Keratinocyte (primary cell): ENCODE measurements around the gene FOXA1. TPM values are rescaled to one million over a fixed set of nuclear protein-coding genes. Genes with fewer than 3 reads are reported as not detected.
A peak's percentile ranks its signal among the peaks of the same experiment; 100 is the strongest.

Experiments
- DNase-seq: peaks from one replicate; pipeline ENCODE4 v3.0.0-alpha.2; 2011; ENCODE audit warnings: low read depth, missing footprints, low spot score
- FAIRE-seq: peaks from 2 replicates; lab custom pipeline; 2011; peaks lifted over from hg19 to GRCh38; lab: Jason Lieb, UNC
- H2AFZ ChIP-seq: 2 replicates; pipeline ENCODE4 v1.6.0; 2012; ENCODE audit warnings: low read length, control low read depth, inconsistent platforms; ENCODE audit not compliant: control insufficient read depth
- H3K27ac ChIP-seq: 2 replicates; pipeline ENCODE4 v1.5.1; 2011; ENCODE audit warnings: low read length; ENCODE audit not compliant: control insufficient read depth, insufficient read depth
- H3K27me3 ChIP-seq: 3 replicates; pipeline ENCODE4 v1.6.0; 2011; ENCODE audit warnings: low read length; ENCODE audit not compliant: control insufficient read depth, insufficient read depth; ENCODE audit errors: extremely low read depth
- H3K36me3 ChIP-seq, 2 experiments: 2 replicates in 1 of 2; 3 replicates in 1 of 2; pipeline ENCODE4 v1.5.1; 2011; ENCODE audit warnings: low read length in 2 of 2, mild to moderate bottlenecking in 1 of 2; ENCODE audit not compliant: control insufficient read depth in 2 of 2, insufficient read depth in 2 of 2; ENCODE audit errors: extremely low read depth in 1 of 2
- H3K4me1 ChIP-seq: 3 replicates; pipeline ENCODE4 v1.5.1; 2011; ENCODE audit warnings: low read length; ENCODE audit not compliant: control insufficient read depth, insufficient read depth; ENCODE audit errors: extremely low read depth
- H3K4me2 ChIP-seq: 3 replicates; pipeline ENCODE4 v1.6.0; 2011; ENCODE audit warnings: low read depth, low read length; ENCODE audit not compliant: control insufficient read depth, insufficient read depth; ENCODE audit errors: extremely low read depth
- H3K4me3 ChIP-seq, 3 experiments: fragments of 200-600 bp in 1 of 3; sonication (generic) in 1 of 3; 2 replicates in 2 of 3; 3 replicates in 1 of 3; pipeline ENCODE4 v1.5.1; 2011 to 2016; ENCODE audit warnings: low read length in 3 of 3, mild to moderate bottlenecking in 3 of 3, control low read depth in 2 of 3, inconsistent platforms in 1 of 3, low read depth in 1 of 3, mixed read lengths in 1 of 3, mixed run types in 1 of 3, moderate library complexity in 1 of 3; ENCODE audit not compliant: control insufficient read depth in 2 of 3, insufficient read depth in 2 of 3; ENCODE audit errors: extremely low read depth in 1 of 3
- H3K79me2 ChIP-seq: 2 replicates; pipeline ENCODE4 v1.6.0; 2012; ENCODE audit warnings: low read length; ENCODE audit not compliant: control insufficient read depth, insufficient read depth
- H3K9ac ChIP-seq: 3 replicates; pipeline ENCODE4 v1.6.0; 2011; ENCODE audit warnings: low read length; ENCODE audit not compliant: control insufficient read depth, insufficient read depth; ENCODE audit errors: extremely low read depth
- H3K9me1 ChIP-seq: 3 replicates; pipeline ENCODE4 v1.6.0; 2011; ENCODE audit warnings: low read length; ENCODE audit not compliant: control insufficient read depth, insufficient read depth; ENCODE audit errors: extremely low read depth
- H3K9me3 ChIP-seq: 2 replicates; pipeline ENCODE4 v1.5.1; 2012; ENCODE audit warnings: low read depth, low read length; ENCODE audit not compliant: control insufficient read depth
- H4K20me1 ChIP-seq: 3 replicates; pipeline ENCODE4 v1.6.0; 2011; ENCODE audit warnings: low read length; ENCODE audit not compliant: control insufficient read depth, insufficient read depth; ENCODE audit errors: extremely low read depth
- EZH2 ChIP-seq: IDR thresholded peaks from one replicate; pipeline ENCODE4 v1.6.1; 2012; ENCODE audit warnings: inconsistent platforms, mild to moderate bottlenecking, low read length, moderate library complexity
- dilution Hi-C: fragments of 300-500 bp; cut with MboI; formaldehyde crosslinking; loops from one replicate; pipeline ENCODE4 v1.7.0; 2020; ENCODE audit warnings: low sequenced_read_pairs; ENCODE audit not compliant: extremely low pct_ligation_motif_present
- polyA plus RNA-seq, 5 experiments: library from polyadenylated mRNA; depleted of rRNA in 3 of 5; stranded (reverse) in 3 of 5; stranded (forward) in 1 of 5; unstranded in 1 of 5; fragments of >200 nt; gene quantifications; 1 replicate in 1 of 5; 2 replicates in 3 of 5; 3 replicates in 1 of 5; pipeline versions ENCODE4 v1.2.1 to v1.2.3, GENCODE V29; 2011 to 2012; ENCODE audit warnings: missing spikeins in 2 of 5, low read depth in 1 of 5, low replicate concordance in 1 of 5
- TF ChIP-seq, protein P1 (sequence below), 3 experiments: IDR thresholded peaks in 1 of 3; conservative IDR thresholded peaks in 1 of 3; optimal IDR thresholded peaks in 1 of 3; 2 replicates in 2 of 3; 3 replicates in 1 of 3; pipeline versions ENCODE3 to v1.5.1; 2011; ENCODE audit warnings: low read length in 3 of 3, mild to moderate bottlenecking in 3 of 3, moderate library complexity in 2 of 3, control low read depth in 1 of 3, inconsistent platforms in 1 of 3; ENCODE audit not compliant: insufficient read depth in 2 of 3; ENCODE audit errors: extremely low read depth in 1 of 3

Gene FOXA1
- polyA plus RNA-seq, 1 donor (not counting 4 experiments of a cell fraction or from before 2014, with no cell fraction given), result 0.85 TPM

DNA sequence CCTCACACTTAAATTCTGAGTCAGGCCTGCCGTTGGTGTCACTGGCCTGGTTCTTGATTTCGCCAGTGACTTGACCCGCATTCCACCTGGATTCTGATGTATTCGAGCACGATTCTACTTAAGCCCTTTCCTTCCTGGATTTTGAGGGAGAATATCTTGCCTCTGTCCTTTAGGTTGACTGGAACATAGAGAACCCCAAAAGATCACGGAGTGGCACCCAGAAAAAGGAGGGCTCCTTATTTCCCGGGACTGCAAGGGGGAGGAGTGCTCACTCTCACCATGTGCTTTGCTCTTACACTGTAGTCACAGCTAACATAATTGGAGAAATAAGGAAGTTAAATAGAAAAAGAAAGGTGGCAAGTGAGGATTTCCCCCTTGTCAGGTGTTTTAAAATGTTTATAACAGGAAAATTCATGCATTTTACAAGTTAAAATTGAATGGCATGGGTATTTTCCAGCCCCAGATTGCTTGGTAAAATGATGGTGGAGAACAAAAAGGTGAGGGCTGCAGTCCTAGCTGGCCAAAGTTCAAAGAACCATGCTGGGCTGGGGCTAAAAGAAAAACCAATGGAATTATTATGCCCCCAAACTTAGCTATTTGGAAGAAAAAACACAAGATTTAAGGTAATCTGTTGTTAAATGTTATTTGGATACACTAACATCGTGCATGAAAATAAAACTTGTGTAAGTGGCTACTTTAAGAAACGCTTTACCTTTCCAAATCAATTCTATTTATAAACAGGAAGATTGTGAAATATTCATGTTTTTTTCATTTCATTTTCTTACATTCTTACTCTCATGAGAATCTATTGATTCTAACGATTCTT is 8.9 kb downstream of the FOXA1 start:
- Histone ChIP-seq H3K9me1 (no peaks in the 10 kb centered on the region), H3K27ac (no peak overlapping the region), H3K9me3 (no peaks in the 10 kb centered on the region), H3K4me1 (peaks cover 3% of the 10 kb centered on the region), H2AFZ (no peak overlapping the region), H3K9ac (no peak overlapping the region), H3K36me3 (no peaks in the 10 kb centered on the region), H3K79me2 (no peaks in the 10 kb centered on the region), H3K4me3 (no peak overlapping the region), H4K20me1 (peaks cover 9% of the 10 kb centered on the region), H3K27me3 (peaks cover 74% of the 10 kb centered on the region), H3K4me2 (no peak overlapping the region)
- dilution Hi-C loops, result no loop called here
- TF ChIP-seq EZH2, result no peak
- TF ChIP-seq, protein P1, sequence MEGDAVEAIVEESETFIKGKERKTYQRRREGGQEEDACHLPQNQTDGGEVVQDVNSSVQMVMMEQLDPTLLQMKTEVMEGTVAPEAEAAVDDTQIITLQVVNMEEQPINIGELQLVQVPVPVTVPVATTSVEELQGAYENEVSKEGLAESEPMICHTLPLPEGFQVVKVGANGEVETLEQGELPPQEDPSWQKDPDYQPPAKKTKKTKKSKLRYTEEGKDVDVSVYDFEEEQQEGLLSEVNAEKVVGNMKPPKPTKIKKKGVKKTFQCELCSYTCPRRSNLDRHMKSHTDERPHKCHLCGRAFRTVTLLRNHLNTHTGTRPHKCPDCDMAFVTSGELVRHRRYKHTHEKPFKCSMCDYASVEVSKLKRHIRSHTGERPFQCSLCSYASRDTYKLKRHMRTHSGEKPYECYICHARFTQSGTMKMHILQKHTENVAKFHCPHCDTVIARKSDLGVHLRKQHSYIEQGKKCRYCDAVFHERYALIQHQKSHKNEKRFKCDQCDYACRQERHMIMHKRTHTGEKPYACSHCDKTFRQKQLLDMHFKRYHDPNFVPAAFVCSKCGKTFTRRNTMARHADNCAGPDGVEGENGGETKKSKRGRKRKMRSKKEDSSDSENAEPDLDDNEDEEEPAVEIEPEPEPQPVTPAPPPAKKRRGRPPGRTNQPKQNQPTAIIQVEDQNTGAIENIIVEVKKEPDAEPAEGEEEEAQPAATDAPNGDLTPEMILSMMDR (optimal IDR thresholded peaks at IDR 0.05 in 1 of 3, IDR thresholded peaks at IDR 0.05 in 1 of 3, conservative IDR thresholded peaks at IDR 0.05 in 1 of 3; ENCODE audit: extremely low read depth in 1 of 3, insufficient read depth in 2 of 3, low read length in 3 of 3), result no peak
- no peak for DNase-seq
- FAIRE-seq, result no peak

GRCh38 chr14:37585101-37585511 is 9.9 kb downstream of the FOXA1 start:
- H3K27ac ChIP-seq, result no peak overlapping the region
- peaks cover 65% of the 10 kb centered on the region for H3K27me3 ChIP-seq
- no peak overlapping the region for H2AFZ ChIP-seq
- peaks cover 9% of the 10 kb centered on the region for H4K20me1 ChIP-seq
- no peaks in the 10 kb centered on the region for H3K9me1 ChIP-seq
- no peak for DNase-seq
- peak; percentile 84 for TF ChIP-seq EZH2
- TF ChIP-seq, protein P1 (optimal IDR thresholded peaks at IDR 0.05 in 1 of 3, IDR thresholded peaks at IDR 0.05 in 1 of 3, conservative IDR thresholded peaks at IDR 0.05 in 1 of 3; ENCODE audit: extremely low read depth in 1 of 3, insufficient read depth in 2 of 3, low read length in 3 of 3), result no peak
- no peaks in the 10 kb centered on the region for H3K36me3 ChIP-seq
- H3K9me3 ChIP-seq, result no peaks in the 10 kb centered on the region
- H3K4me2 ChIP-seq, result no peak overlapping the region
- H3K79me2 ChIP-seq, result no peaks in the 10 kb centered on the region
- dilution Hi-C loops, result no loop called here
- FAIRE-seq, result no peak
- H3K9ac ChIP-seq, result no peak overlapping the region
- peaks cover 11% of the 10 kb centered on the region for H3K4me1 ChIP-seq
- H3K4me3 ChIP-seq, result peak overlapping the region in 1 of 3 experiments; percentile 4
